ENCODE data around the gene SLC1A4.
A peak's percentile ranks its signal among the peaks of the same experiment; 100 is the strongest.

Gene SLC1A4

DNA sequence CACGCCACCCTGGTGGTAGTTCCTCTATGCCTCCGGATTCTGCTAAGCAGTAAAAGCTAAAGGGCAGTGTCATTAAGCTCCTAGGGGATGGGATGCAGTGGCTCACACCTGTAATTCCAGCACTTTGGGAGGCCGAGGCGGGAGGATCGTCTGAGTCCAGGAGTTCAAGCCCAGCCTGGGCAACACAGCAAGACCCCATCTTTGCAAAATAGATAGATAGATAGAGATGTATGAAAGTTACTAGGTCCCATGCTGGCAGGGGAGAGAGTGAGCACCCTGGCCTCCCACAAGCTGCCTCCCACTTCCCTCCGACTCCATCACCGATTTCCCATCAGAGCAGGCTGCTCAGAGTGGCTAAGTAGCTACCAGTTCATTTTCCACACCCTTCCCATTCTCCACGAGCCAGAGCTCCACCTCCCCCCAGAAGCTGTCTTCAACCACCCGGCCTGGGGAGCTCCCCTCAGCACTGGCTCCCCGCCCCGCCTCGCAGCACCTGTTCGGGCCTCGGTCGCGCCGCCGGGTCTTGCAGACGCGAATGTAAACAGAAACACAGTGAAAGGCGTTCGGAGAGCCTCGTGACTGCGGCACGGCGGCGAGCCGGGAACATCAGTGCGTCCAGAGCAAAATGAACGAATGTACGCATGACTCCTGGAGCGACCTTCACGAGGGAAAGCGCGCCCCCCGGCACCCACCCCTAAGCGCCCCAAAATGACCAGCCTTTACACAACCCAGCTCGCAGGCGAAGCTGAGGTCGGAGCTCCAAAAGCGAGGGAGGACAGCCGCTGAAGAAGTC is 66.4 kb downstream of the SLC1A4 start:
- DNase-seq: peak in 3 of 5 experiments; percentile 40 to 61 (median 42)

DNA sequence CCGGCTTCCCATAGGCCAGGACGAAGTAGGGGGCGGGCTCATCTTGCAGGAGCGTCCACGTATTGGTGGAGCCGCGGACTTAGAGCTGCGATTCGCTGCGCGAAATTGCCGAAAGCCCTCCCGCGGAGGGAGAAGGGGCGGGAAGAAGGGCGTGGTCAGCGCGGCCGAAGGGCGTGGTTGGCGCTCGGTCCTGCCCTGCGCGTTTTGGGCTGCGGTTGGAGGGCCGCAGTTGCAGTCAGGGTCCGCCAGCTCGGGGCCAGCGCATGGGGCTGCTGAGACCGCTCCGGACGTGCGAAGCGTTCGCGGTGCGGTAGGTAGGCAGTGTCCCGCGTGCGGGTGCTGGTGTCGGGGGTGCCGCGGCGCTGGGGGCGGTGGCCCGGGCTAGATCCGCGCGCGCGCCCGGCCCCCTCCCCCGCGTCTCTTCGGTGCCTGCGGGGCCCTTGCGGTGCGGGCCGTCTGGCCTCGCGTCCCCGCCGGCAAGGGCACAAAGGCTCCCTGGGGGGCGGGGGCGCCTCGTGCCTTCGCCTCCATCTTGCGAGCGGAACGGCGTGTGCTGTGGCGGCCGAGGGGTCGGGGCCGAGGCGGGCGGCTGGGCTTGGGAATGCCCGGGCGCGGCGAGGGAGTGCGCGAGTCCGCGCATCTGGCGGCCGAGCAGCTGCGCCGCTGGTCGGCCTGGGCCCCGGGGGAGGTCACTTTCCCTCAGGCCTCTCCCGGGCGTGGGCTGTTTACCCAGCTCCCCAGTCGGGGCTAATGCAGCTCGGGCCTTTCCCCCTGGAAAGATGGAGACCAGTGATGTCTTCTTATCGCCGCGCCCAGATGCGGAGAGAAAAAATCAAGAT is 67.2 kb downstream of the SLC1A4 start, which contains the start of gene CEP68:
Gene CEP68 (plus strand): TSS at position 202 of the 839 bp plus-strand sequence. CDS start 13,029 bp downstream, outside the sequence.
- DNase-seq: peak; percentile 90 to 98 (median 95)

DNA sequence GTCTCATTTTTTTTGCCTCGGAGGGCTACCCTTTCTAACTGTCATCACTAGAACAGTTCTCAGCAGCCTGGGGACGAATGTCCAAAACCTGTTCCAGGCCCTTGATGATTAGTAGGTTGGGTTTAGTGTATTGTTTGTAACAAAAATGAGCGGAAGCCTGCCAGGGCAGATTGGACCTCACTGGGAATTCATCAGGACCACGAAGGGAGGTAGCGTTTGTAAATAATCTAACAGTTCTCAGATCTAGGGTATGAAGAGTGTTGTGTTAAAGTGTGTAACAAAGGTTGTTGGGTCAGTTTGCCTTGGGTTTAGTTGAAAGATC is 67.8 kb downstream of the SLC1A4 start:
- DNase-seq: no peak

DNA sequence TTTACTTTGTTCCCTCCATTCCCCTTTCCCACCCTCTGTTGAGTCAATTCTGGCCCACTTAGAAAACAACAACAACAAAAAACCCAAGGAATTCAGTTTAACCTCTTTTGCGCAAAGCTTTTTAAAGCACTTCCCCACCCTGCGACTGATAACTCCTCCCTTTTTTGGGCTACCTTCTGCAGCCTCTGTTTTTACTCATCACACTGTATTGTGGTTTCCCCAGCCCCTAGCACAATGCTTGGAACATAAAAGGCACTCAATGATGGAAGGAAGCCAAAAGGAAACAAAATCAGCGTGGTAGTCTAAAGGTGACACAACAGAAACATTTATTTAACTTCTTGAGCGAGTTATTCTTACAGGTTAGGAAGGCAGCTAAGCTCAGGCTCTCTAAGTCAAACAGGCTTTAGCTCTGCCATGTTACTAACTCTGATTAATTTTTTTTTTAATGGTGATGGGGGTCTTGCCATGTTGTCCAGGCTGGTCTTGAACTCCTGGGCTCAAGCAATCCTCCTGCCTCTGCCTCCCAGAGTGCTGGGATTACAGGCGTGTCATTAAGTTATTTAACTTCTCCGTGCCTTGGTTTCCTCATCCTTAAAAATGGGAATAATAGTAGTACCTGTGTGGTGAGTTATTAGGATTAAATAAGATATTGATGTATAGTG is 68.3 kb downstream of the SLC1A4 start:
- DNase-seq: peak in 4 of 5 experiments; percentile 35 to 94 (median 56)

DNA sequence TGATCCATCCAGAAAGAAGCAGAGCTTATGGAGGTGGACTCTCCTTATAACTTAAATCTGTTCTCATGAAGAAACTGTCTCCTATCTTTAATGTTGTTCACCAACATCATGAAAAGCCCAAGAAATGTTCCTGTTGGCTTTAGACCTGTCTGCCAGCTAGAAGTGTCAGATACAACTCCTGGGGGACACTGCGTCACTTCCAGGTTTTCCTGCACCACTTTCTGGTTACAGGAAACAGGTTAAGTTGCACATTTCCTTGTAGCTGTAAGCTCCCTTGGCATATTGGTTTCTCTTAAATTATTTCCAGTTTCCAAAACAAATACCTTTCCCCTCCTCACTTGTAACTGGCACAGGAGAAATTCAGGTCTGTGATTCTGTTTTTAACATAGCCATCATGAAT is 69.9 kb downstream of the SLC1A4 start:
- DNase-seq: no peak

DNA sequence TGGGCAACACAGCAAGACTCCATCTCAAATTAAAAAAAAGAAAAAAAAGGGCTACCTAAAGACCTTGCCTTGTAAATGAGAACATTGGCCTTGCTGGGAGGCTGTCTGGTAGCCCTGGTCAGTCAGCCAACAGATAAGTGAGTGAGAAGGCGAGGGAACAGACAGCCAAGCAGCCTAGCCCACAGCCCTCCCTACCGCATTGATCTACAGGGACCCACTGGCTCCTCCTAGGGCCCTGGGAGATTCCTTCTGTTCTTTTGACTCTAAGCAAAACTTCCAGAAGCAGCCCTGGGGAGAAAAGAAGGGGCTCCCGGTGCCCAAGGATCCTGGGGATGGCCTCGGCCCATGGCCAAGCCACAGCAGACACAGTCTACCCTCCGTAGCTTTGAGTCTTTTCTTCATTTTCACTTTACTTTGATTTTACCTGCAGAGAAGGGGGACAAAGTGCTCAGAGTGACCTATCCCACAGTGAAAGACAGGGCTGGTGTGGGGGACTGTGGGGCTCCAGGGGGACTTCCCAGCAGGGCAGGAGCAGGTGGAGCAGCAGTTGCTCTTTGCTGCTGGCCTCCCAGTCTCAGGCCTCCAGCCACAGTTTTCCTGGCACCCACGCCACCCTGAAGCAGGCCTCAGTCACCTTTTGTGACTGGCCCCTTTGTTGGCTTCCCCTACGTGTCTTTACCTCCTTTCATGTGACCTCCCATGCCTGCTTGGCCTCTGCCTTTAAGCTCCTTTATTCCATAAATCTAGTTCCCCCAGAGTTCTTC is 72.1 kb downstream of the SLC1A4 start:
- no peak for DNase-seq

DNA sequence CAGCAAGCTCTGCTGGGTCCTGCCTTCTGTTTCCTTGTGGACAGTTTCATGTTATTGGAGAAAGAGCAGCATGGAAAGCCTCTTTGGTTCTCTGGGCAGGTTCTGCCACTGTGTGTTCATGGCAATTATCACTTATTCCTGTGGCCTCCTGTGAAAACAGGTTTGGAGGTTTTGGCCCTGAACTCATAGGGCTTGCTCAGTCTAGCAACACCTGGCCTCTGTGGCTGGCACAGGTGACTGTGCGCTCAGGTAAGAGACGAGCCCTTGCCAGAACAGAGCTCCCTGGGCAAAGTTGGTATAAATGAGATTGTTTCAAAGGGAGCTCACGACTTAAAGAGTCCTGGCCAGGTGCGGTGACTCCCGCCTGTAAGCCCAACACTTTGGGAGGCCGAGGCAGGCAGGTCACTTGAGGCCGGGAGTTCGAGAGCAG is 72.7 kb downstream of the SLC1A4 start:
- no peak for DNase-seq

DNA sequence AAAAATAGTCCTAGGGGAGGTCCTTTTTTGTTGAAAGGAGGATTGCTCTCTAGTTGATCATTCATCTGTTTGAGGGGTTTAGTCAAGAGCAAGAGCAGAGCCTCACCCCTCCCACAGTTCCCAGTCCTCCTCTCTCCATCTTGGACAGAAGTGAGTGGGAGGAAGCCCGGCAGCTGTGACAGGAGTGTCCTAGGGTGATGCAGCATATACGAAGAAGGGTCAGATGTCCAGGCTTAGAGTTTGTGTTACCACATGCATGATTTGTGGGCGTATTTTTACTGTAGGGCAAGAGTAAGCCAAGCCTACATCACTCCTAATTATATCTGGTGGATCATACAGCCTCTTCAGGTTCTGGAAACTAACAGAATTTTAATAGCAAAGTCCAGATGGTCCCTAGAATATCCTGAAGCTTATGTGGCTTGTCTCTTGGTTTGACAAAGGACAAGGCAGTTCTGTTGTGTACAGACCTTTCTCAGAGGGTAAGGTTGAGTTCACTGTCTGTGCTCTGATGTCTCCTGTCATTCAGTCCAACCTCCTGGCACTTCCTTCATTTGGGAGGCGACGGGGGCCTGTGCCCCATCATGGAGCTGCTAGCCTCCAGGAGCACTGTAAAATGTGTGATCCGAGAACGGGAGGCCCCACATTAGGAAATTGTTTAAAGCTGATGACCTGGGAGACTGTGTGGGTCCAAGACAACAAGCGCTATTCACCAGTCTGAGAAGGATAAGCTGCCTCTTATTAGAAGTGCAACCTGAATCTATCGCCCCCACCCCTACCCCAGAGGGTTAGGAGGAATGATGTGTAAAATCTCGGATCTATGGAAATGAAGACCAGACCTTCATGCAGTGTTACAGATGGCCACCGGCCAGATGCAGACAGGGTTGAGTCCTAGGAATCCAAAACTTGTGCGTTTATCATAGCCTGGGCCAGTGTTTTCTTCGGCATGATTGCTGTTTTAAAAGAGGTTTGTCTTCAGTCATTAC is 73.9 kb downstream of the SLC1A4 start:
- no peak for DNase-seq

DNA sequence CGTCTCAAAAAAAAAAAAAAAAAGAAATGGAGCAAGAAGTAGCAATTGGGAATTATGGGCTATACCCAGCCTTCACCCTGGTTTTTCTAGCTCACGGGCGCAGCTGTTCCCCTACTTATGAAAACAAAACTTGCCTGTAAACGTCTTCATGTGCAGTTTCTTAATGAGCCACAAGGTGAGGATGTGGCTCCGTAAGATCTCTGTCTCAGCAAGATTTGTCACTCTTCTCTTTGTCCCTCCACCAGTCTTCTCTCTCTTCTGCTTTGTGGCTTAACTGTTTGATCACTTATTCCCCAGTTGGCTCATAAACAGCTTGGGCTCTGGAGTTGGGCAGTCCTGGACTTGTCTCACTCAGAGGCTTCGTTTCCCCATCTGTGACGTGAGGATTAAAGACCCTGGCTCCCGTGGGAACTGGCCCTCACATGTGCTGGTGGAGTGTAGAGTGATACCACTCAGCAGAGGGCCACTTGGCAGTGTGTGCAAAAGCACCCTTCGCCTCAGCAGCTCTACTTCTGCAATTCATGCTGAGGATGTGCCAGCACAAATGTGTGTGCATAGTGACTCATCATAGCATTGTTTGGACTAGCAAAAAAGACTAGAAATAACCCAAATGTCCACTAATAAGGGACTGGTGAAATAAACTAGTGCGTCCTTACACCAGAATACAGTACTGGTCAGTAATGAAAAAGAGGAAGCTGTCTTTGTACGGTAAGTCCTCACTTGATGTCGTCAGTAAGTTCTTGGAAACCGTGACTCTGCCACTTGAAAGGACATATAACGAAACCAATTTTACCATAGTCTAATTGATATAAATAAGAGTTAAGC is 75.7 kb downstream of the SLC1A4 start:
- DNase-seq: peak in 3 of 5 experiments; percentile 19 to 84 (median 20)

DNA sequence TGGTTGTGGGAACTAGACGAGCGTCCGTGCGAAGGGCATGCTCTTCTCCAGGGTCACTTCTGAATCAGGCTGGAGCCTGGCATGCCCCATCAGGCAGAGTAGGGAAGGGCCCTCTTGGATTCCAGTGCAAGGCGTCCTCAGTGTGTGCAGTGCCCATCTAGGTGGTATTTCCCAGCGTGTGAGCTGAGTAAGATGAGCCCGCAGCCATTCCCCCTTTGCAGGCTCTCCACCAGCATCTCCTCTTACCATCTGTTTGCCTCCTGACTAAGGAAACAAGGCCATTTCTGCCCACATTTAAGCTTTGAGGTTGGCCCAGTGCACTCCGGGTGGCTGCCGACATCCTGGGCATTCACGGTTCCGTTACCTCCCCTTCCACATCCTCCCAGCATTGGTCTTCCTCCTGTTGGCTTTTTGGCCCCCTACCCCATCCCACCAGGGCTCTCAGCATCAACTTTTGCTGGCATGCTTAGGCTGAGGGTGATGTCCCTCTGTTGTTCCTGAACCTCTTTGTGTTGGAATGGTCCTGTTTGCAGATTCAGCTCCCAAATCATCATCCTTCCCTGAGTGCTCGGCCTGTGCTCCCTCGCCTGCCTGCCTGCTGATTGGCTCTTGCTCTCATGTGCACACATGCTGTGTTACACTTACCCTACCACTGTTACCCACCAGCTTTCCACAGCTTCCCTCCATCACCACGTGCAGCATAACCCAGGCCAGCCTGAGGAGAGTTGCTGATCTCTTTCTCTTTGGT is 78.8 kb downstream of the SLC1A4 start:
- peak in 1 of 5 experiments; percentile 23 for DNase-seq

DNA sequence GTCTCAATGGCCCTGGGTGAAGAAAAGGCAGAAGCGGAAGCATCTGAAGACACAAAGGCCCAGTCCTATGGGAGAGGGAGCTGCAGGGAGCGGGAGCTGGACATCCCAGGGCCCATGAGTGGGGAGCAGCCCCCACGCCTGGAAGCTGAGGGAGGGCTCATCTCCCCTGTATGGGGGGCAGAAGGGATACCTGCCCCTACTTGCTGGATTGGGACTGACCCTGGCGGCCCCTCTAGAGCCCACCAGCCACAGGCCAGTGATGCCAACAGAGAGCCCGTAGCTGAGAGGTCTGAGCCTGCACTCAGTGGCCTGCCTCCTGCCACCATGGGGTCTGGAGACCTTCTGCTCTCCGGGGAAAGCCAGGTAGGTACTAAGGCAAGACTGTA is 80.2 kb downstream of the SLC1A4 start:
- DNase-seq: no peak

DNA sequence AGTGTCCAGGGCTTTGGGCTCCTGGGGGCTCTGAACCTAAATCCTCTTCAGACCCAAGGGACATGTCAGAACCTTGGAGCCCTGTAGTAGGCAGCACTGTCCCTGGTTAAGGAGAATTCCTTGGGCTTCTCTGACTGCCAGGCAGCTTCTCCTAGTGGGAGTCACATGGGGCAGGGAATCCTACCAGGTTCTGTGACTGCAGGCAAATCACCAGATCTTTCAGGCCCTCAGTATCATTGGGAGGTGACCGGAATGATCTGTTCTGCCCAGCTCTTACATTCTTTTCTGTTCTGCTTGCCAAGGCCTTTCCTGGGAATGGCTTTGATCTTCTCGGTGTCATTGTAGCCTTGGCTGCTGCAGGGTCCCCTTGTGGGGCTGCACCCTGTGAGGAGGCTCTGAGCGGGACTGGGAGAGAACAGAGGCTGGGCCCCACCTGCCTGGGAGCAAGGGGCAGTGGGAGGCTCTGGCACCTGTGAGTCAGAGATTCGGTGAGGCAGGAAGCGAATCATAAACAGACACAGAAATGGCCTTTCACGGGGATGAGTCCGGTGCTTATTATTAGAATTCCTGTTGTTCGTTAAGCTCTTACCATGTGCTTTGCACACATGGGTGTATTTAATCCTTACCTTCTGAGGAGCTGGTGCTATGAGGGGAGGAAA is 81.1 kb downstream of the SLC1A4 start:
- no peak for DNase-seq

DNA sequence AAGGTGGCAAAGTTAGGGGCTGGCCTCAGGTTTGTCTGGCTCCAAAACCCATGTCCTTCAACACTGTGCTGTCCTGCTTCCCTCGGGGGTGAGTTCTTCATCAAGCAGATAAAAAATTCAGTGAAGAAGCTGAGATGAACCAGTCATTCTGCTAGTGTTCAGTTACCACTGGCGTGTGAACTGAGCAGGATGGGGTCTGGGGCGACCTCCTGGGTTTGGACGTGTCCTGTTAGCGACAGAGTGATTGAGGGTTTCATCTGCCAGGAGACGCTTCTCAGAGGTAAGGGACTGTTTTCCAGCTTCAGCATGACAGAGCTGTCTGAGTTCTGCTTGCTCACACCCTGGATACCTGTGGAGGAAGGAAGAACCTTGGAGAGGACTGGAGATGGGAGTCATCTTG is 81.7 kb downstream of the SLC1A4 start:
- DNase-seq: no peak

DNA sequence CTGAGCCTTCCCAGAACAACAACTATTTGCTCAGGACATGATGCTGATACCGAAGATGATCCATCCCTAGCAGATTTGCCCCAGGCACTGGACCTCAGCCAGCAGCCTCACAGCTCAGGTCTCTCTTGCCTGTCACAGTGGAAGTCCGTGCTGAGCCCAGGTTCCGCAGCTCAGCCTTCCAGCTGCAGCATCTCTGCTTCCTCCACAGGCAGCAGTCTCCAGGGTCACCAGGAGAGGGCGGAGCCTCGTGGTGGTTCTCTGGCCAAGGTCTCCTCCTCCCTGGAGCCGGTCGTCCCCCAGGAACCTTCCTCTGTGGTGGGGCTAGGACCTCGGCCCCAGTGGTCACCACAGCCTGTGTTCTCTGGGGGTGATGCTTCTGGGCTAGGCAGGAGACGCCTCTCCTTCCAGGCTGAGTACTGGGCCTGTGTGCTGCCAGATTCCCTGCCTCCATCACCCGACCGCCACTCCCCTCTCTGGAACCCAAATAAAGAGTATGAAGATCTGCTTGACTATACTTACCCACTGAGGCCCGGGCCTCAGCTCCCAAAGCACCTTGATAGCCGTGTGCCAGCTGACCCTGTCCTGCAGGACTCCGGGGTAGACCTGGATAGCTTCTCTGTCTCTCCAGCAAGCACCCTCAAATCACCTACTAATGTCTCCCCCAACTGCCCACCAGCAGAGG is 82.4 kb downstream of the SLC1A4 start:
- no peak for DNase-seq

DNA sequence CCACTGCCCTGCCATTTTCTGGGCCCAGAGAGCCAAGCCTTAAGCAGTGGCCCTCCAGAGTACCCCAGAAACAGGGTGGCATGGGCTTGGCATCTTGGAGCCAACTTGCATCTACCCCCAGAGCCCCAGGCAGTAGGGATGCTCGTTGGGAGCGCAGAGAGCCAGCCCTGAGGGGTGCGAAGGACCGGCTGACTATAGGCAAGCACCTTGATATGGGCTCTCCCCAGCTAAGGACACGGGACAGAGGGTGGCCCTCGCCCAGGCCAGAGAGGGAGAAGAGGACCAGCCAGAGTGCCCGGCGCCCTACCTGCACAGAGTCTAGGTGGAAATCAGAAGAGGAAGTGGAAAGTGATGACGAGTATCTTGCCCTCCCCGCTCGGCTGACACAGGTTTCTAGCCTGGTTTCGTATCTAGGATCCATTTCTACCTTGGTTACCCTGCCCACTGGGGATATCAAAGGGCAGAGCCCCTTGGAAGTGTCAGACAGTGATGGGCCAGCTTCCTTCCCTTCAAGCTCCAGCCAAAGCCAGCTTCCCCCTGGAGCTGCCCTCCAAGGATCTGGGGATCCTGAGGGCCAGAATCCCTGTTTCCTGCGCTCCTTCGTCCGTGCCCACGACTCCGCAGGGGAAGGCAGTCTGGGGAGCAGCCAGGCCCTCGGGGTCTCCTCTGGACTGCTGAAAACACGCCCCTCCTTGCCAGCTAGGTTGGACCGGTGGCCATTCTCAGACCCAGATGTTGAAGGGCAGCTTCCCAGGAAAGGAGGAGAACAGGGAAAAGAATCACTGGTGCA is 83.2 kb downstream of the SLC1A4 start:
- DNase-seq: no peak
